Measurements from ENCODE around the gene TBC1D2B.

Gene TBC1D2B

DNA sequence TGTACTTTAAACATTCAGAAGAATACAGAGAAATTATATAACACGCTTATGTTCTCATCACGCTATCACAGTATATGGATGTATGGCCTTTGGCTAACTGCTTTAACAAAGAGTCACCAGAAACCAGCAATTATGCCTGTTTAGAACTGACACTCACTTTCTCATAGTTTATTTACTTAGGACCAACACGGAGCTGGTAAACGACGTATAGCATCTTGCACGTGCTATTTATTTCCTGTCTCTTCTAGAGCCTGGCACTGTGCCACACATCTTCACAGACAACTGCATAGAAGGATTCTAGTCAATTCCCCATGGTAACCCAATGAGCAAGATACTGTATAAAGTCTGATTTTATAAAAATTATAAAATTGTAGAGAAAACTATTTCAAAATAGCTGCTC, 43.6 kb downstream of the TBC1D2B start:
- DNase-seq (ENCODE audit: low read depth) = no peak

DNA sequence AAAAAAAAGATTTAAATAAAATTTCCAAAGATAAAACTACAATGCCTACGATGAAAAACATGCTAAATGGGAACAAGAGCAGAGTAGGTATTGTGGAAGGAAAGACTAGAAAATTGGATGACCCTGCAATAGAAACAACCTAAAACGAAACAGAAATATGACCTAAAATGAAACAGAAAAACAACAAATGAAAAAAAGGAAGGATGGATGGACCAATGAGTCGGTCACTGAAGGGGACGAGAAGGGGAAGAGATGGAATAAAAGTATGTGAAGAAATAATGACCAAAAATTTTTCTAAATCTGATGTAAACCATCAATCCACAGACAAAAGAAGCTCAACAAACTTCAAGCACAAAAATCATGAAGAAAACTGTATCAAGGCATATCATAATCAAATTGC, 44.8 kb downstream of the TBC1D2B start:
- DNase-seq (ENCODE audit: low read depth) = no peak

DNA sequence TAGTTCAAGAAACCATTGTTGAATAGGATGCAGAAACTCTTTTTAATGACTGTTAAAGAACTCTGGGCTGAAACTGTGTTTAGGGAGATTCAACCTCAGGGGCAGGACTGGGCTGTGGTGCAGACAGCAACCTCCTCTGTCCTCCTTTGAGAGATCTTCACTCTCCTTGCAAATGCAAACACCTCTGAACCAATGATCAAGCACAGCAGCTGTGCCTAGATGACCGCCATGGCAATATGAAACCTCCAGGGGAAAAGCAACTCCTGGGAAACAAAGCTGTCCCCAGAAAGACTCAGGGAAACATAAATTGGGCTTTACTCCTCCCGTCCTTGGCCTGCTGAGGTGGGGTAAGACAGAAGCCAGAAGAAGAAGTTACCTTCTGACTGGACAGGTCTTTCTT, 52.6 kb downstream of the TBC1D2B start:
- DNase-seq (ENCODE audit: low read depth) = no peak

DNA sequence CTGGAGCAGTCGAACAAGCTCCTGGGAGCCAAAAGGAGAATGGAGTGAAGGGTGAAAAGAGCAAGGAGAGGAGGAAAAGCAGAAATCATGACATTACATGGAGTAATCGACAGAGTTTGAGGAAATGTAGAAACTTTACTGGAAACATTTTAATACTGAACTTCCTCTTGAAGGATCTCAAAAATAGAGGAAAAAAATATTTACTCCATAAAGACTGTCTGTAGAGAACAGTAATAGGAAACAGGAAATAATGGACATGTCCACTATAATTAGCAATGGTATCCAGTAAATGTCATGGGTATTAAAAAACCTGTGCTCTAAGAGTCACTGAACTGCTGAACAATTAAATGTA, 53.0 kb downstream of the TBC1D2B start:
- DNase-seq (ENCODE audit: low read depth) = no peak

DNA sequence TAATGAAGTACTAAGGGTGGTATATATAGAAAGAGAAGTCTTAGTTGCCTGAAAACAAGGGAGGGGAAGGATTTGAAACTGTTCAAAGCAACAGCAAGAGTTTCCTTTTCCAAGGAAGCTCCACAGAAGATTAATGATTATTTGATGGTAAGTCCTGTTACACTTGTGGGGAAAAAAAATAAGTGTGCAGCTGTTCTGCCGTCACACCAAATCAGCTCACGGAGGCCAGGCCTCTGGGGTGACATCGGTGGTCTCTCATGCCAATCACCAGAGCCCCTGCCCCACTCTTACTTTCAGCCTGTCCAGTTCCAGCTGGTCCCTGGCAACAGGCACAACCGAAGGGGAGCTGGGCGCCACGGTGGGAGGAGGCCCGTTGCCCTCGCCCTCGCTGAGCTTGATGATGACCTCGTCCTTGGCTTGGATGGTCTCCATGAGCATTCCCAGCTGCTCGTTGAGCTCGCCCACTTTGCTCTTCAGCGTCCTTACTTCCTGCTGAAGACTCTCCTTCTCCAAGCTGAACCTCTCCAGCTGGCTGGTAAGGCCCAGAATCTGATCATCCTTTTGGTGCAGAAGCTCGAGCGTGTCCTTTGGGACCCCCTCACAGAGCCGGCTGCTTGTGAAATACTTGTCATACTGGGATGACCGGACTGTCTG, 53.5 kb downstream of the TBC1D2B start:
- DNase-seq (ENCODE audit: low read depth) = no peak

DNA sequence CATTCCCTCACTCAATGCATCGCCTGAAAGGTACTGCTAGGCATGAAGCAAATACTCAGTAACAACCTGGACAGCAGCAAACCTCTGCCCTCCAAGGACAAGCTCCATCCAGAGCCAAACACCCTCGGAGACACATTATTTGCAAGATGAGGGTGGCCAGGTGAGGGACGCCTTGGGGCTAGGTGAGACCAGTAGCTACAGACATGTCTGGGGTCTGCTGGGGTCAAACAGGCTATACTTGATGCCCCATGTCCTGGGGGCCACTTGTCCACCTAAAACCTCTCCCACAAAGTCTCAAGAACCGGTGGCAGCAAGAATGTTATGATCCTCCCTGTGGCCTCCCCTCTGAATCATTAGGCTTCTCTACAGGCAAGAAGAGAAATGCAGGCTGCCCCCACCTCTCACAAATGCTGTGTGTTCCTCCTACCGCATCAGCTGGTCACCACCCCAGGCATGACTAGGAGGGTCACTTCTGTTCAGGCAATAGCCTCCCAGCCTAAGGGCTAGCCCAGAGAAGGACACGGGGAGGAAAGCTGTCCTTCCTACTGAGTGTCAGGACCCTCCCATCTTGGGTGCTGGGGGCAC, 54.3 kb downstream of the TBC1D2B start:
- no peak for DNase-seq (ENCODE audit: low read depth)

DNA sequence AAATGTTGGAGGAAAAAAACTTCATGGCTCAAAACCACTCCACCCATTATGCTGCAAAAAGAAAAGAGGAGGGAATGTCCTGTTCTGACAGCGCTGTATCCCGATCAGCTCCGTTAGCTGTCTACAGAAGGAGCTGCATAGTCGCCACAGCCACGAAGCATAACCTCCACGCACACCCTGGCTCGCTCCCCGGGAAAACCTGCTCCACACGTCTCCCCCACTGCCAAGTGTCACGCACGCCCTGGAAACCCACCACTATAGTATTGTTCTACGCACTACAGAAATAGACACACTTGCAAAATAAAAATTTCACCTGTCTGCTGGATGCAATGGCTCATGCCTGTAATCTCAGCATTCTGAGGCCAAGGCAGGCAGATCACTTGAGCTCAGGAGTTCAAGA, 55.8 kb downstream of the TBC1D2B start:
- DNase-seq (ENCODE audit: low read depth) = no peak

DNA sequence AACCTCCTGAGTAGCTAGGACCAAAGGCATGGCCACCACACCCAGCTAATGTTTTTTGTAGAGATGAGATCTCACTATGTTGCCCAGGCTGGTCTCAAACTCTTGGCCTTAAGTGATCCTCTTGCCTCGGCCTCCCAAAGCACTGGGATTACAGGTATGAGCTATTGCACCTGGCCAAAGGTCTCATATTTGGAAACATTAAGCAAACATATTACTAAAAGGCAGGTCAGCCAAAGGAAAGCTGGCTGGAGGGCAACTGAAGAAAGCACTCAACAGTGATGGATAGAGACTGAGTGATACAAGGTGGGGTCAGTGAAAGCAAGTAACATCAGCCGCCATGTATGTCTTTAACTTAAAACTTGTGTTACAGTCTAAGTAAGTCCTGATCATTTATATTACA, 57.5 kb downstream of the TBC1D2B start:
- DNase-seq (ENCODE audit: low read depth) = no peak

DNA sequence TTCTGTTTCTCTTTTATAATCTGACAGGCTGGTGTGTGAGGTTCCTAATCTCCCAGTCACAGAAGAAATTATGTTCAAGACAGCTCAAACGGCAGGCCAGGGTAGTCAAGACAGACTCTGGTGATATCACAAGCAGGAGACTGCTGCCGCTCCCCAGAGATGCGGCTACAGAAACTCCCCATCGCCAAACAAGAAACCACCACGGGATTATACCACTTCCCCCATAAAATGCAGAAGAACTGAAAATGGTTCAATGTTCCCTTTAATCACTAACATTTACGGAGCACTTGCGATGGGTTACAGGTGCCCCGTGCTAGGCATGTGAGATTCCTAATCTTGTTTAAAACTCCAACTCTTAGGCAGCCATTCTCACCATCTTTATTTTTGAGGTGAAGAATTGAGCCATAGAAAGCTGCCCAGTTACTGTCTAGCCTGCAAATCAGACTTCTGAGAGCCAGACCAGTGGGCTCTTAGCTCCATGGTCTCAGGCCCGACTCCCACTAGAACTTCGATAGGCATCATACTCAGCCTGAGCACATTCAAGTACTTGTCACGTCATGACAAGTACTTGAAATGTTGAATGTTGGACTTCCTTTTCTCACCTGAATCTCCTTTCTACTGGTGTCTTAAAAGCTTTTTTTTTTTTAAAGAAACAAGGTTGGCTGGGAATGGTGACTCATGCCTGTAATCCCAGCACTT, 58.4 kb downstream of the TBC1D2B start:
- DNase-seq (ENCODE audit: low read depth) = no peak

DNA sequence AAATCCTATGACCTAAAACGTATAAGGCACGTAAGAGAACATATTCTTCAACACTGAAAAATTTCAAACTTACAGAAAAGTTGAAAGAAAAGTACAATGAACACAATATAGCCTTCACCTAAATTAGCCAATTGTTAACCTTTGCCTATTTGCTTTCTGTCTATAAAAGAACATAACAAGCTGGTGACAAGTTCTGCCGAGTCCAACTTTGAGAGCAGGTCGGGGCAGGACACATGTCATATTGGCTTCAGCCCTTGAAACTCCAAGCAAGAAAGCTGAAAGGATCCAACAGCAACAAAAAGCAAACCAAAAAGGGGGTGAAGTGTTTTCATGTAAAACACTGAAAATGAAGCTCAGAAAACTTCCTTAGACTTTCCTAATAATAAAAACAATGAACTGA, 59.1 kb downstream of the TBC1D2B start:
- no peak for DNase-seq (ENCODE audit: low read depth)

DNA sequence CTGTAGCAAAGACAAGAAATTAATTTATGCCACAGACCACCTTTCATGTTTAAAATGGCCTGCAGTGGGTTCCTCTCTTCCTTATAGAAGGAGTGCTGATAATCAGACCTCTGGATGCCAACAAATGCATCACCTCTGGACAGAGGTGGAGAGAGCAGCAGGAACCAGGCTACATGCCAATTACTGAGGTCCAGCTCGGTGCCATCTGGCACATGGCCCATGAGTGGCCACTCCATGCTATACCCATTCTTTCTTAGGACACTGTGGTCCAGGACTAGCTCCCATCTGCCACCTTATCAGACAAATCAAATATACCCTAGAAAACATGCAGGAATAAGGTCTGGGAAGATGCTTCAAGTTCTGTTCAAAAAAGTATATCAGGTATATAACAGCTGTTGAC, 60.7 kb downstream of the TBC1D2B start:
- DNase-seq (ENCODE audit: low read depth) = no peak

DNA sequence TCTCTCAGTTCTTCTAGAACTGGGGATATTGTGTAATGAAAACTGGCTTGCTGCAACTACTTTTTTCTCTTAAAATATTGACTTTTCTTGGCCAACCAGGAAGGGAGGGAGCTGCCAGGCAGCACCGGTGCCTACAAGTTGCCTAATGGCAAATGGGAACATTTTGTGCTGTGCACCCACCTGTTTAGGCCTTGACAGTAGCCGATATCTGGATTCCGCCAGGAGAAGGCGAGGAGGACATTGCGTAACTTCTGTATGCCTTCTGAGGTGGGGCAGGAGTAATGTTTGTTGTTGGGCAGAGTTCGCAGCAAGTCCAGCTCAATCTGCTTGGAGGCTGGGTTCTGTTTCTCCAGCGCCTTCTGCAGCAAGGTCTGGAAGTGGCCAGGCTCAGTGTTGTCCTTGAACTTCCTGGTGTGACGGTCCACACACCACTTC, 64.9 kb downstream of the TBC1D2B start:
- no peak for DNase-seq (ENCODE audit: low read depth)

DNA sequence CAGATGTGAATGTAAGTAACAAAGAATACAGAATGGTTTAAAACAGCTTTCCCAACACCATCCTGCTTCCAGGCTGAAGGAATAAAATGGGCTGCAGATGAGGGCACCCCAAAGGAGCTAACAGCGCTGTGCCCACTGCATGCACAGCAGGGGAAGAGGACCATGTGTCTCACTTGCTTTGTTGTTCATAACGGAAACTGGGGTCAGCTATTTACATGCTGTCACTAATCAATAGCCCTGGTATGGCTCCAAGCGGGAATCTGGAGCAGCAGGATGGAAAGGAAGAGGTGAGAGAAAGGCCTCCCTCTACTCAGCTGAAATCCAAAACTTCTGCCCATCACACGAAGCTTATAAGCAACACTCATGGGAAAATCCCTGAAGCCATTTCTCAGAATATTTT, 67.4 kb downstream of the TBC1D2B start:
- DNase-seq (ENCODE audit: low read depth) = no peak

DNA sequence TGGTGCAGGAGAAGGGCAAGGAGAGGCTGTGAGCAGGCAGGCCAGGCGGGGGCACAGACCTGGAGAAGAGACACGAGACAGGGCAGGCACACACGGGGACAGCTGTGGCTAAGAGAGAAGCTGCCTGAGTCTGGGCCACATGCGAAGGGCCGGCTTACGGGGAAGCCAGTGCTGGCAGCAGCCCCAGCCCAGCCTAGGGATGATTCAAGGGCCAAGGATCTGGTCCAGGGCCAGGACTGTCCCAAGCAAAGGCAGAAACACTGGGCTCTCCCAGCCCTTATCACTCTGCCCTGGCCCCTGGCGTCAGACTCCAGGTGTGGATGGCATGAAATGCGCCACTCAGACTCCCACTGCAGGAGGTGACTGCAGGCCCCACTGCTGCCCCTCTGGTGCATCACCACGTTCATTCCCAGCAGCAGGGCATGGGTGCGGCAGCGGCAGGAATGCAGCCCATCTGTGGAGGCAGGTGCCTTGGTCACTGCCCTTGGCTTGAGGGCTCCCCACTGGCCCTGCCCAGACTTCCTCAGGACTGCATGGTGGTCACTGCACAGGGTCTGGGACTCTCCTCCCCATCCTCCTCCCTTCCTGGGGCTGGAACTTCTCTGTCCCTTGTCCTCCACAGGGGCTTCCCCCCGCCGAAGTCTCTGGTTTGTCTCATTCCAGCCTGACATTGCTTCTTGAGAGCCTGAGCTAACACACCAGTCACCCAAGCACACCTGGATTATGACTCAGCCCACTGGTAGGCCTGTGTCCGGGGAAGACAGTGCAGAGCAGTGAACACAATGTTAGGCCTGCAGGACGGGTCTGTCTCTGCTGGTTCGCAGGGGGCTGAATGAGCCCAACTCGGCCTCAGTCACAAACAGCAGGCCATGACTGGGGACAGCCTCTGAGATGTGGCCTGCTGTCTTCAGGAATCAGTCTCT, 69.3 kb downstream of the TBC1D2B start:
- DNase-seq (ENCODE audit: low read depth) = no peak

DNA sequence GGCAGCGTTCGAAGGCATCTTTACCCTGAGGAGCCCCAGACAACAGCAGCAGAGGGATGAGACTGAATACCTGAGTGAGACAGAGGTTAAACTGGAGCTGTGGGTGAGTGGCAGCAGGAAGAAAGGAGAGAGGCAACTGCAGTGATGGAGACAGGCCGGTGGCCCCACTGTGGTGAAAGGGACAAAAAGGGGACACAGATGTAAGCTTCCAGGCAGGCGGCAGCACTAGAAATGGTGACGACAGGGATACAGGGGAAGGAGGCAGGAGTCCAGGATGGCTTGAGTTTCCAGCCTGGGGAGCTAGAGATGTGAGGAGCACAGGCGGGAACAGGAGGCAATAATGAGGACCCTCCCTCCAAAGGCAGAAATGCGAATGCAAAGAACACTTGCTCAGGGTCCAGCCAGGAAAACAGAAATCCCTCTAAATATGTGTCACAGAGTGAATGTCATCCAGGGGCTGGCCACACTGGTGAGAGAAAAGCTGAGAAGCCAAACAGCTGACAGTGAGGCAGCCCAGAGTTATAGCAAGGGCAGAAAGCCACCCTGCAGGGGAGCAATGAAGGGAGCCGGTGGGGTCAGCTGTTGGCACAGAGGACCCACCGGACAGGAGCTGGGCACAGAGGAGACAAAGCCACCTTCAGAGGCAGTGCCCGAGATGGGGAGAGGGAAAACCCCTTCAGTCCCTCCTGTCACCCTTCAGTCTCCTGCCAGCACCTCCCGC, 70.1 kb downstream of the TBC1D2B start:
- no peak for DNase-seq (ENCODE audit: low read depth)

DNA sequence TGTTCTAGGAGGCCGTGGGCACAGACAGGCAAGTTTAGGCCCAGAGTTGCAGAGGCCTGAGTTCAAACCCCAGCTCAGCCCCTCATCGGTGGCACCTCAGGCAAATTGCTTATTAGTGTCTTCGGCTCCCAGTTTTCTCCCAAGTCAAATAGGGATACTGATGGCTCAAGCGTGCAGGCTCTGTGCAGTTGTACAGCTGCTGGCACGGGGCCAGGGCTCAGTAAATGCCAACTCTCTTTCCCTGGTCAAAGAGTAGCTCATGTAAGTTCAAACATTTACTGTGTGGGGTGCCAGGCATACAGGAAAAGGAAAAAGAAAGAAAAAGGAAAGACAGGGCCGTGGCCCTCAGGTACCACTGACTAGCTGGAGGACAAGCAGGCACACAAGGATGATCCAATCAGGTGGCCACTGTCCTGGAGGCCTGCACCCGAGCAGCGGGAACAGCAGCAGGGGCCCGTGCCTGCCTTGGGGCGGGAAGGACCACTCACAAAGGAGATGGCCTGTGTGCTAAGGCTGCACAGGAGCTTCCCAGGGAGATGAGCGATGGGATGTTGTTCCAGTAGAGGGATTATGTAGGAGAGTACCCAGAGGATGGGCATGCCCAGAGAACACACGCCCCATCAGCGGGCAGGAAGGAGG, 70.8 kb downstream of the TBC1D2B start:
- no peak for DNase-seq (ENCODE audit: low read depth)

DNA sequence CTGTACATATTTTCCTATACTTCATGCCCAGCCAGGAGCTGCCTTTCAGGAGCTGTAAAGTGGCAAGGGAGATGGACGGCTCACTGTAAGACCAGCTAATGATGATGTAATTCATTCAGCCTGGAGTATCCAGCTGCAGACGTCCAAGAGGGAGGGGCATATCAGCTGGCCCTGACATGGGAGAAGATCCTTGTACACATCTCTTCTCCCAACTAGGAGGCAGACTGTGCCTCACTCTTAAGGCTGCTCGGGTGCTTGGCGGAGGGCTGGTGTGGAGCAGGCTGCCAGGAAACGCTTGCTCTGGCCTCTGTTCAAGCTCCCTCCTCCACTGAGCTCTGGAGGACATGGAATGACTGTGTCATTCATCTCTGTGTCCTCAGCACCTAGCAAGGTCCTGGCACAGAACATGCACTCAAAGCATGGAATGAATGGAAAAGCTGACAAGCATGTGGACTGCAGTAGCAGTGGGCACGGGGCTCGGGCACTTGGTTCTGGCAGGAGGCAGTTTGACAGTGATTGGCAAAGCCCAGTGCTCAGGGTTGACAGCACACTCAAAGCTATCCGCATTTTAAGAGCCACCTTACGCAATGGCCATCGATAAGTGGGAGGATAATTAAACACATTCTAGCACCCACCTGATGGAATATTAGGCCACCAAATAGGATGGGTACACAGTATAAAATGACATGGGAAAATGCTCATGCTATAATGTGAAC, 72.4 kb downstream of the TBC1D2B start:
- no peak for DNase-seq (ENCODE audit: low read depth)

DNA sequence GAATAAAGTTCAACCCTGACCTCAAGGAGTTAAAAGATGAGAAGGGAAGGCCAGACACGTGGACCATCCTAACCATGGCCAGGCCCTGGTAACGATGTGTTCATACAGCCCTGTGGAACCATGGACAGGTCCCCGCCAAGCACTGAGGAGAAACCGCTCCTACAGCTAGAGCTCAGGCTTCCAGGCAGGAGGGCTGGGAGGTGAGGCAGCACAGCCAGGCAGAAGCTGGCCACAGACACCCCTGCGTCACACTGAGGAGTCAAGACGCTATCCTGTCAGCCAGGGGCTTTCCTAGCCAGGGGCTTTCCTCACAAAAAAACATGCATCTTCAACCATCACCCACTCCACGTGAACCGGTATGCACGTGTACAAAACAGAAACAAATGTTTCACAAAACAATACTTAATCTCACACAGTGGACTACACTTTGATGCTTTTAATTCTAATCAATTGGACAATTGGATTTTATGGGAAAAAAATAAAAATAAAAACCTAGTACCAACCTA, 73.2 kb downstream of the TBC1D2B start:
- DNase-seq (ENCODE audit: low read depth) = no peak

DNA sequence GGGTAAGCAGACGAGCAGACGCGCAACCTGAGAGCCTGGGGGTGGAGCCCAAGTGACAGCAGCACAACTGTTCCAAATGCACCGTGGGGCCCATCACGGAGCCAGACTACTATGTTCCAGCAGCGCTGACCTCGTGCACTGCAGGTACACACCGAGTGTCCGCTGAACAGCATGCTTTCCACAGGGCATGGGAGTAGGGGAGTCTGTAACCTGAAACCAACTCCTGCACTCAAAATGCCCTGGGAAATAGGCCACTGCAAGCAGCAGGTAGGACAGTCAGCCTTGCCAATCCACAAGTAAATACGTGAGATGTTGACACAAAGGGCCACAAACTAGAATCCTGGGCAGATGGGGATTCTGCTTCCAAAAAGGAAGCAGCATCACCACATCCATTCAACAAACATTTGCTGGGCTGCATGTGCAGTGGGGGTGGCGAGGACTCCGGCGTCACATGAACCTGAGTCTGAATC, 73.9 kb downstream of the TBC1D2B start:
- DNase-seq (ENCODE audit: low read depth) = no peak

DNA sequence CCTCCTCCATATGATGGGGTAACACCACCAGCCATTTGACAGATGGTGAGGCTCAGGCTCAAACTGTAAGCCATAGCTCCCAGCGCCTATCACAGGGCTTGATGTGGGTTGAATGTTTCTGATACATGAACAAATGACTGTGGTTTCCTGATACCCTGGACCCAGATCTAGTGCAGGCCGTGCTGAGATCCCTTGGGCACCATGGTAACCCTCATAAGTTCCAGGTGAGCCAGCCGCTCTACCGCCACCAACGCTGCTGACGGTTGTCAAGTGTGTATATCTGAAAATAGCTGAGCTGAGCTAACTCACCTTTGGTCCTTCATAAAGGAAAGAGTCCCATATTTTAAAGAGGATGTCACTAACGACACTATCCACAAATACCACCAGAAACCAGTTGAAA, 74.5 kb downstream of the TBC1D2B start:
- no peak for DNase-seq (ENCODE audit: low read depth)

DNA sequence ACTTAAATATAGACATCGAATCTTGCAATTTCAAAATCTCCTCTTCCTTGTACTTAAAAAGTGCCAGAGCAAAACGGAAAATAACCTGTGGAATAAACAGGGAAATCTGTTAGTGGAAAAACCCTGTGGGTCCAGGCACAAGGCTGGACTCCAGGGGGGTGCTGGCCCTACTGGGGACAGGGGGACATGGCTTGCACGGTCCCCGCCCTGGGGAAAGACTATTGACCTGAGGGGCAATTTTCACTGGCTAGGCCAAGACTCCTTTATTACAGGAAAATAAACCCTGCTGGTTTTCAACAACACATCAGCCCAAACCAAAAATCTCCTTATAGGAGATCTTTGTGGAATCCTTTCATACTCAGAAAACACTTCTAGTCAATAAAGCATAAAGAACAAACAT, 75.9 kb downstream of the TBC1D2B start:
- DNase-seq (ENCODE audit: low read depth) = no peak
